GM15510 (cell line): ENCODE results near the gene CACNA1B.

Experiments used
- POLR2A ChIP-seq: IDR thresholded peaks from 3 replicates; pipeline ENCODE4 v1.6.1; 2011; ENCODE audit warnings: borderline replicate concordance; ENCODE audit not compliant: insufficient read length; ENCODE audit errors: extremely low read depth

The CACNA1B gene

DNA sequence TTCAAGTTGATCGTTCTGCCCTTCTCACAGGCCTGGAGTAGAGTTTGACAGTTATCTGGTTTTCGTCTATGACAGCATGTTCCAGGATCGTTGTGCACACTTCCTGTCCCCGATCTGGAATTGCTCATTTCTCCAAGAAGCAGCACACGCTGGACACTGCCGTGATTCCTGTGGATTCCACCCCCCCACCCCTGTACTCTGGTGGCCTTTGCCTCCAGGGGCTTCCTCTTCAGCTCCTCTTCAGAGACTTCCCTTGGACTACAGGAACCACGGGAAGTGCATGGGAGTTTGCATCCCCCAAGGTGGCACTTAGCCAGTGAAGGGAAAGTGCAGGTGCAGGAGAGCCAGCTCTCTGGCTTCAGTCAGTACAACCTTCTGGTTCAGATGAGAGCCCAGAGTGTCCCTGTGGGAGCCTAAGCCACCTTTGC, 160.7 kb downstream of the CACNA1B start:
- no peak for TF ChIP-seq POLR2A

DNA sequence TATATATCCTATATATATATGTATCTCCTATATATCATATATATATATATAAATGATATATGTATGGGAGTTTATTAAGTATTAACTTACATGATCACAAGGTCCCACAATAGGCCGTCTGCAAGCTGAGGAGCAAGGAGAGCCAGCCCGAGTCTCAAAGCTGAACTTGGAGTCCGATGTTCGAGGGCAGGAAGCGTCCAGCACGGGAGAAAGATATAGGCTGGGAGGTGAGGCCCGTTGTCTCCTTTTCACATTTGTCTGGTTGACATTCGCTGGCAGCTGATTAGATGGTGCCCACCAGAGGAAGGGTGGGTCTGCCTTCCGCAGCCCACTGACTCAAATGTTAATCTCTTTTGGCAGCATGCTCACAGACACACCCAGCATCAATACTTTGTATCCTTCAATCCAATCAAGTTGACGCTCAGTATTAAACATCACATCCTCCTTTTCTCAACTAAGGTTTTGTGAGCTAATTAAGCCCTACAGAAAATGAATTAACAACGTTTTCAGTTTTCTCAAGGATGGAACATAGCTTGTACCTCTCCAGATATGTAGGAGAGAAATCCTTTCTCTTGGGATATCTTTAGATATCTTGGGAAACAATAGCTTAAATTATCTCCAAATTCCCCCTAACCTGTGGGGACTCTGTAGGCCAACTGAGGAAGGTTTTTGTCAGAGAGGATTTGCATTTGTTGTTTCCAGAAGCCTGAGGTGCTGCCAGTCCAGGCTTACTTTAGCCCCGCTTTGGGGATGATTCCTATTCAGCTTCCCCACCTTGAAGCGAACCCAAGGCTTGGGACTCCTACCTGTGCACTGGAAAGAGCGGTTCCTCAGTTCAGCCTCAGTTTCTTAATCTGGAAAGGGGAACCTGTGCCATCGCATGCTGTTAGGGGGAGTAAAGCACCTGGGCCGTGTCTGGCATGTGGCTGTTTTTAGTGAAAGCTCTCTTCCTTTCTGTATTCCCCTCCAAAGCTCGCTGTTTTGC, 163.2 kb downstream of the CACNA1B start:
- no peak for TF ChIP-seq POLR2A

DNA sequence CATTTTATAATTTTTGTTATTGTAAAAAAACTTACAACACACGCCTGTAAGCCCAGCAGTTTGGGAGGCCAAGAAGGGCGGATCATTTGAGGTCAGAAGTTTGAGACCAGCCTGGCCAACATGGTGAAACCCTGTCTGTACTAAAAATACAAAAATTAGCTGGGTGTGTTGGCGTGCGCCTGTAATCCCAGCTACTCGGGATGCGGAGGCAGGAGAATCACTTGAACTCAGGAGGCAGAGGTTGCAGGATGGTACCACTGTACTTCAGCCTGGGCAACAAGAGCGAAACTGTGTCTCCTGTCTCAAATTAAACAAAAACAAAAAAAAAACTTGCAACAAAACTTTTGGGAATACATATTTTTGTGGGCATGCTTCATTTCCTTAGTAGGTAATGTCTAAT, 164.6 kb downstream of the CACNA1B start:
- no peak for TF ChIP-seq POLR2A

DNA sequence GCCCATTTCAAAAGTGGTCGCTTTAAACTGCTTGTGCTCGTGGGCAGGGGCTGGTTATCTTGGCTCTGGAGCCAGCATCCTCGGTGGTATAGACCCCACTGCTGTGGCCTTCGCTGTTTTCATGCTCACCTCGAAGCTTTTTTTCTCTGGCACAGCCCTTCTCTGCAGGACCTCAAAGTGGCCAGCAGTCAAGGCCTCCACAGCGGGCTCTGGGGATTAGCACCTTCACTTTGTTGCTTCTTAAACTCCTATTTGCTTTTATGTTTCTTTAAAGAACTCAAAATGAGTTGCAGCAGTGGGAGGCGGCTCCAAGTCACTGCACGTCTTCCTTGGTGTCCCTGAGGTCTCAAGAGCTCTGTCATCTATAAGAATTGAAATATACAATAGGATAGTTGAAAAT, 165.1 kb downstream of the CACNA1B start:
- TF ChIP-seq POLR2A: no peak

DNA sequence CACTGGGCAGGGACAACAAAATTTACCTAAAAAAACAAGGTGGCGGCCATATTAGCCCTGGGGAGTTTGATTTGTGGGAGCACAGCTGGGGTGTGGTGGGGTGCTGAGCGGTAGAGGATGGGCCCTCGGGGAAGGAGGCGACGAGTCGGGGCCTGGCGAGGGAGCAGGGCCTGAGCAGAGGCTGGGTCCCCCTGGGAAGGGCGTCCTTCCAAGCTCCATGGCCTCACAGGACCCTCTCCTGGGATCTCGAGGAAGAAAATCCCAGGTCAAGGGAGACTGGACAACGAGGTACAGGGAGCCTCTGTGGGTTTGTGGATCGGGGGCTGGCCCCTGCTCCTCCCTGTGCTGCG, 165.5 kb downstream of the CACNA1B start:
- no peak for TF ChIP-seq POLR2A

DNA sequence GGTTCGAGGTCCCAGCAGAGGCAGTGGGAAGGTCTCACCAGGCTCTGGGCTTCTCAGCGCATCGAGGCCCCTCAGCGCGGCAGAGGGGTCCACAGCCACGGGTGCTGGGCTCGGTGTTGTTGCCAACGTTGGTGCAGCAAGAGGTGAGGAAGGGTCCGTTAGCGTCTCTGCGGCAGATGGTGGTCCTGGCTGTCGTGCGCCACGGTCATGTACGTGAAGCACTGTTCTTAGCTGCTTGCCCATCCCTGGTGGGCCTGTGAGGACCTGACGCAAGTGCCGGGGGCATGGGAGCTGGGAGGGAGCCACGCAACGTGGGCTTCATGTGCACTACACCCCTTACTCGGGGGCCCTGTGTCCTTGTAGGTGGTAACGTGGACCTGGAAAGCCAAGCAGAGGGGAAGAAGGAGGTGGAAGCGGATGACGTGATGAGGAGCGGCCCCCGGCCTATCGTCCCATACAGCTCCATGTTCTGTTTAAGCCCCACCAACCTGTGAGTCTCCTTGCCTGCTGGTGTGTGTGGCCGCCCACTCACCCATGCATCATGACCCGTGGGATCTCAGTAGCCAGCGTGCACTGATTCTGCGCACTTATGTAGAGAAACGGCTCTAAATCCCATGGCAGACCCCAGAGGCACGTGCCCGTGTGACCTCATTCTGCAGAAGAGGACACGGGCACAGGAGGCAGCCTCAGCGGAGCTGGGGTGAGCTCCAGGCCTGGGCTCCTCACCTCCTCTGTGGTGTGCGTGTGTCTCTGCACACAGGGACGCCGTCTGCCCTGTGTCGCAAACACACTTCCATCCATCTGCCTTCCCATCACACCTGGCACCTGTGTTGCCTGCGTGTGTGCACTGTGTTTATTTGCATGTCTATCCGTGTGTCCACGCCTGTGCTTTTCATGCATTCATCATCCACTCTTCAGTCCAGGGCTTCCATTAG, 166.1 kb downstream of the CACNA1B start:
- TF ChIP-seq POLR2A: no peak

DNA sequence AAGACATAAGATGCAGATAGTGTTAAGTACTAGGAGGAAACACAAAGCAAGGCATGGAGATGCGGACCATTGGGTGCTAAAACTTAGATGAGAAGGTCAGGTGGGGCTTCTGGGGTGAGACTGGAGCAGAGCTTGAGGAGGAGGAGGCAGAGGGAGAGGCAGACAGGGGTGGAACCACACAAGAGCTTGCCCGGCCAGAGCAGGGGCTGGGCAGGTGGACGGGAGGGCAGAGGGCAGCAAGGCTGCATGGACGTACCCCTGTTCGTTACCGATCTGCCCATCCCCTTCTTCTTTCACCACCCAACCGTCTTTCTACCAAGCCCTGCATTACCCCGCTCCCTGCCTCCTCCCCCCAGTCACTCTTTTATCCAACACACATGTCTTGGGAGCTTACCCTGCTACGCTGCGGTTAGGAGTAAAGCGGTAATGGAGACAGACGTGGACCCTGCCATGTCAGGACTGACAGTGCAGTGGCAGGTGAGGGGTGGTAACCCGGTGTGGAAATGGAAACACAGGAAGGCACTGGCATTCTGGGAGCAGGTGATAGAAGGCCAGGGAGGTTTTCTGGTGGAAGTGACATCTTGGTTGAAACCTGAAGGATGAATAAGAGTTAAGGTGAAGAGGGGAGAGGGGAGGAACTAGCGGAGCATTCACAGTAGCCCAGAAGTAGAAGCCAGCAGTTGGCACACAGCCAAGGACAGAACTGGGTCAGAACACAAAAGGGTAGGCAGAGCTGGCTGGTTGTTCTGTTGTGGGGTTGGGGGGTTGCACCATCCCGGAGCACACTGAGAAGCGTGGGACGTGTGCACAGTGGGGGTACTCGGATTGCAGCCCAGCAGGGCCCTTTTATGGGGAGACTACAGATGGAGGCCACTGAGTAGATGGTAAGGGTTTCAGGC, 167.2 kb downstream of the CACNA1B start:
- no peak for TF ChIP-seq POLR2A

DNA sequence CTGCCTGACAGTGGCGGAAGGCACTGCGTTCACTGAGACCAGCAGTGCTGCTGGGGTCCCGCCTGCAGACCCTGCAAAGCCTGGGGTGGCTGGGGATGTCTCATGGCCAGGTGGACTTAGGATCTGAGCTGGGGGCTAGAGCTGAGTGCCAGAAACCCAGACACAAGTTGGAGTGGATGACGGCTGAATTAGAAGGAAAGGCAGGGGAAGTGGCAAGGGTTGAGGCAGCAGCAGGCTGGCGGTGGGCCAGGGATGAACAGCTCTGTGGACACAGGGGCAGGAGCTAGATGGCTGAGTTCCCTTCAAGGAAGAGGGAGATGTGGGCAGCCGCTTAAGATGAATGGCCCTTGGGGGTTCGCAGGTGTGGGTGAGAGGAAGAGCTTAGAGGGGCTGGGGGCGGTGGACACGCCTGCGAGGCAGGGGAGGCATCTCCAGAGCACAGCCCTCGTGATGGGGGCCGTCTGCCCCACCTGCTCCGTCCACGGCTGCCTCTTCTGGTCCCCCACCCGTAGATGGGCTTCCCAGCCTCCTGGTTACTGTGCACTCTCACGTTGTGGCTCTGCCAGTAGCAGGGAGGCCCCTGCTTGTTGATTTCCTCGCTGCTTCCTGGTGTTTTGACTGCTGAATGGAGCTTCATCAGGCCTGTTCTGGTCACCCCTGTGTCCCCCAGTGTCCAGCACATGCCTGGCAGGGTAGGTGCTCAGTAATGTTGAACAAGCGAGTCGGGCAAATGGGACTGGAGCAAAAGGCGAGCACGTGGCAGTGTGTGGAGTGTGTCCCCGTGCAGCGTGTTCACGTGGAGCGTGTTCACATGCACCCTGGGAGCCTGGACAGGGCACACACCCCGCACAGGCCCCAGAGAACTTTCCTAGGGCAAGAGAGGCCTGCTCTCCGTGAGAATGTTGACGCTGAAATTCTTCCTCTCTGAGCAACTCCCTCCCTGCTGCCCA, 168.2 kb downstream of the CACNA1B start:
- TF ChIP-seq POLR2A: no peak

DNA sequence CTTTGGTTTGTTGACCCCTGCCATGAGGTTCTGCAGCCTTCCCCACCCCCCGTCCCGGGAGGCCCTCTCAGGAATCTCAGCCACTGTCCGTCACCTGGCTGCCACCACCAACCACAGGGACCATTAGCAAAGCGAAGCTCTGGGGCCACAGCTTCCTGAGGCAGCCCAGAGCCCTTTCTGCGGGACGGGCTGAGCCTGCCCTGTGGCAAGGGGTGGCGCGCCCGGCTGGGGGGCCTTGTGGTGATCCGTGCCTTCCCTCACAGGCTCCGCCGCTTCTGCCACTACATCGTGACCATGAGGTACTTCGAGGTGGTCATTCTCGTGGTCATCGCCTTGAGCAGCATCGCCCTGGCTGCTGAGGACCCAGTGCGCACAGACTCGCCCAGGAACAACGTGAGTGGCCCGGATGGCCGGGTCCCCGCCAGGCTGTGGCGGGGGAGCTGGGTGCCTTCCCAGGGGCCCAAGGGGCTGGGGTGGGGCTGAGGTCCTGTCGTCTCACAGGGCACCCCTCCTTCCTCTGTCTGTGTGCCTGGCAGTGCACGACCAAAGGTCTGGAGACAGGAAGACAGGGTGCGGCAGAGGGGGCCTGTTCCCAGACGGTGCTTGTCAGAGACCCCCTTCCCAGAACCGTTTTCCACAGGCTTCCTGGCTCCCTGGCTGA, 169.2 kb downstream of the CACNA1B start:
- no peak for TF ChIP-seq POLR2A

DNA sequence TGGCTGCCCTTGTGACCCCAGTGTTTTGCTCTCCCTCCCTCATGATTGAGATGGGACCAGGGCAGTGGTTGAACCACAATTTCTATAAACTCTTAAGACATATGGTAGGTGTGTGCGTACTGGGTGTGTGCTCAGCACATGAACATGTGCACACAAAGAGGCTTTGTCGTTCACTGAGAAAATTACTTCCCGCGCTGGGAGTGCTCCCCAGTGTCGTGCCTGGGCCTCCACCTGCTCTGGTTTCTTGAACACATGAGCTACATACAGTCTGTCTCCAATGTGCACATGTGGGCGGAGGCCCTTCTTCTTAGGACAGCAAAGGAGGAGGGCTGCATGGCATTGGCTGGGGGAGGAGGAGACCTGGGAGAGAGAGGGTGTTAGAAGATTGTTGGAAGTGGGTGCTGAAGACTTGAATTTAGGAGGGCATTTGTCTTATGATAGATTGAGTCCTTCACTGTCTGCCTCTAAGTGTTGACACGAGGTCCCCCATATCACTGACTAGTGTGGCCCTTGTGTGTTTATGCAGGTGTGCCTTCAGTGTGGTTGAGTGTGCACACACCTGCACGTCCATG, 170.0 kb downstream of the CACNA1B start:
- no peak for TF ChIP-seq POLR2A

DNA sequence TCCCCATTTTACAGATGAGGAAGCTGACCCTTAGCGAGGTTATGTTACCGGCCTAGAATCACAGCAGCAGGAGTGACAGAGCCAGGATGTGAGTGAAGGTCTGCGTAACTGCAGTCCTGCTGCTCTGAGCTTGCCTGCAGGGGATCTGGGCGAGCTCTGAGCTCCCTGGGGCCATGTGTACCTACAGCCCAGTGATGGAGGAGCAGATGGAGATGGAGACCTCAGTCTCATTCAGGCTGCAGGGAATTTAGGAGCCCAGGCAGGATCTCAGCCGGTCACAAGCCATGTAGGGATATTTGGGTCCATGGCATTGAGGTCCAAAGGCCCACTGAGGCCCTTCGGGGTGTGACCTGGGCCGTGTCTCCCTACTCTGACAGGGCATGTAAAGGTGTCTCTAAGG, 170.6 kb downstream of the CACNA1B start:
- no peak for TF ChIP-seq POLR2A

DNA sequence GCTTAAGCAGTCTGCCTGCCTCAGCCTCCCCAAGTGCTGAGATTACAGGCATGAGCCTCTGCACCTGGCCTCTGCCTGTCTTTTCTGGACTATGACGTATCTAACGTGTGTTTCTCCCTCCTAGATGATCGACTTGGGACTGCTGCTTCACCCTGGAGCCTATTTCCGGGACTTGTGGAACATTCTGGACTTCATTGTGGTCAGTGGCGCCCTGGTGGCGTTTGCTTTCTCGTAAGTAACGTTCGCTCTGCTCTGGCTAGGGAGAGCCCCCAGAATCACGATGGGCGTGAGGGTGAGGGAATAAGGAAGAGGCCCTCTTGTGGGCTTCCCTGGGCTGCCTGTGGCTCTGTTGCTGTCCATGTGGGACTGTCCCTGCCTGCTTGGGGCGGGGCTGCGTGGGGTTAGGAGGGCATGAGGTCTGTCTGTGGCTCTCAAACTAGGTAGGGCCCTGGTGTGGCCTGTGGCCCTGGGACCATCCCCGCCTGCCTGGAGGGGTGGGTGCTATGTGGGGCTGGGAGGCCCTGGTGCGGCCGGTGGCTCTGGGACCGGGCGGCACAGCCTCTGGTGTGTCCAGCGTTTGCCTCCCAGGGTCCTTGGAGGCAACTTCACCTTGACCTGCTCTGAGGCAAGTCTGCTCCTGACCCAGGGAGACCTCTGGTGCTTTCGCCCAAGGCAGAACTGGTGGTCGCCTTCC, 171.7 kb downstream of the CACNA1B start:
- TF ChIP-seq POLR2A: no peak
